Inflammatory macrophage treated with lipopolysaccharide for 1 hour (primary cell): ENCODE data around the gene BPIFB2.
"Not testable (repeated sequence)": the region's sequence is repeated elsewhere in the genome, so short reads cannot be mapped to it uniquely, and the experiment has no call there.

Source experiments
- DNase-seq, 2 donors: peaks; one replicate each; pipeline ENCODE4 v3.0.0-alpha.2; 2020 to 2022

Gene BPIFB2

DNA sequence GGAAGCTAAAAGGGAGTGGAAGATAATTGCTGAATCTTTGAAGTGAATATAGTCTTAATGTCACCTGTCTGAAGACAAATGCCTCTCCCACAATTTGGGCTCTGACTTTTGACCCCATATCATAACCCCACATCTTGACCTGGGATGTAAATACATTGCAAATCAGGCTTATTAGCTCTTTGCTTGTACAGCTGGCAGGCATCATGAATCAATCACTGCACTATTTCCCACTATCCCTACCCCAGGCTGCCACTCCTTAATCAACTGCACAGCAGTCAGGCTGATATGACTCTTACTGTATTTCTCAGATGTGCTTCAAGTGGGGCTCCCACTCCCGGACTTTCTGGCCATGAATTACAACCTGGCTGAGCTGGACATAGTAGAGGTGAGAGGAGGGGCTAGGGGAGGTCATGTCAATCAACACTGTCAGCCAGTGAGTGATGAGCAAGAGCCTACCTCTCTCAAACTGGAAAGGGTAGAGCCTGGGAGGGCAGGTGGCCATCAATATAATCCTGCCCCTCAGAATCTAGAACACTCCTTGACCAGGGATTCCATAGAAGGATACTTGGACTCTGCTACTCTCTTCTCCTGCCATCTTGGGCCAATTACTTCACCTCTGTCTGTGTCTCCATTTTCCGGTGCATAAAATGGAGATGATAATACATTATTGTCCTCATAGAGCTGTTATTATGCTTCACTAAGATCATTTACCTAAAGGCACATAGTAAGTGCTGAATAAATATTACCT, 35.7 kb downstream of the BPIFB2 start:
- no peak for DNase-seq

GRCh38 chr20:33043731-33044181, 36.3 kb downstream of the BPIFB2 start:
- no peak for DNase-seq

- DNase-seq, result not testable (repeated sequence)
Measured at GRCh38 chr20:33045129-33045721, 37.7 kb downstream of the BPIFB2 start.

DNA sequence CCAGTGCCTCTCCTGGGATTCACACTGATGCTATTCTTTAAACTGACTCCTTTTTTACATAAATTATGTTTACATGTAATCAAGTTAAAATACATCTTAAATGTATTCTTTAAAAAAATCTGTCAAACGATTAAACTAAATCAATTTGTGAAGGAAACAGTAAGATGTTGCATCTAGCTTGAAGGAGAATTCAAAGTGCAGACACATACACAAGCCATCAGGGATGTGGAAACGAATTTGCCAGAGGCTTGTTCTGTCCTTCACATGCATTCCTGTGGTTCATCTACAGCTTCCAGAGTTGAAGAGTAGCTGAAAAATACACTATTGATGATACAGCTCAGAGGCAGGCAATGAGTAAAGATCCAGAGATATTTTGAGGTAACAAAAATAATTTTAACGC, 38.9 kb downstream of the BPIFB2 start:
- no peak for DNase-seq

DNA sequence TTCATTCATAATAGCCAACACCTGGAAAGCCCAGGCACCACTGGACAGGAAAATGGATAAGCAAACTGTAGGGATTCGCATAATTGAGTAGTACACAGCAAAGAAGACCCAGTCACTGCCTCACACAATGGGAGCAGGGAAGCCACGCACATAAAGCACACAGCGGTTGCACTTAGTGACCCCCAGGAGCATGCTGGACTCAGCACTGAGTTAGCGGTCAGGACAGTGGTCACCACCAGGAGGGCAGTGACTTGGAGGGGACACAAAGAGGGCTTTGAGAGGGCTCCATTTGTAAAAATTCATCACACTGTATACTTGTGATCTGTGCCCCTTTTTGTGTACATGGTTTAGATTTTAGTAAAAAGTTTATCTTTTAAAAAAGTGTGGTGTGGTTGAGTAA, 43.8 kb downstream of the BPIFB2 start:
- no peak for DNase-seq

DNA sequence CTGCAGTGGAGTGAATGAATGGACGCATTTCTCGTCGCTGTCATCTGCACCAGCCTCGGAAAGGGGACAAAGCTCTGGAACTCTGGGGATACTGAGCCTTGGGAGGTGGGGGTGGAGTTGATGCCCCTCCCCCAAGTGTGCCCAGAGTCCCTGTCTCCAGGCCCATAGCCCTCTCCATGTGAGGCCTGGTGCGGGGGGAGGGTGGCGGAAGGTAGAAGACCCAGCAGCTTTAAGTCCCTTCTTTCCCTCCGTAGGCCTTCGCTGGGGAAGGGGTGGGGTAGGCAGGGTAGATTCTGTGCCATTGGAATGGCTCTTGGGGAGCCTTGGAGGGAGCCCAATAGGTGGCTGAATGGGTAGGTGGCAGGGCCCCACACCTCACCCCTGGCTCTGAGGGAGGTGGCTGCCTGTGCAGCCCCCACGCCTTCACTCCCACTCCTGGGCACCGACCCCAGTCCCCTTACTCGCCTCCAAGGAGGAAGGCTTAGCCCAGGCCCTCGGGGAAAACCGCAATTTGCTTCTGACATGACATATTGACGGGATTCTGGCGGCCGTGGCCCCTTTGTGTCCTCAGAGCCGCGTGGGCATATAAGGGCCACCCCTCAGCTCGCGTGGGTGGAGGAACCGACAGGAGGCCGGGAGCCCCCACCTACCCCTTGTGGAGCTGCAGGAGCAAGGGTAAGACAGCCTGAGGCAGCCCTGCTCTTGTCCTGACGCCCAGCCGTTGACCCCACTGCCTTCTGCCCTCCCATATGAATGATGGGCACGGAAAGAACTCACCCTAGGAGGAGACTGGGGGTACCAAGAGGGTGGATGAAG, 46.0 kb downstream of the BPIFB2 start, which contains the start of gene BPIFB3:
Gene BPIFB3, plus strand, starts transcription at position 613 of the 816 bp plus-strand sequence. CDS start 1,533 bp downstream, outside the sequence.
- DNase-seq, result no peak

GRCh38 chr20:33054381-33054780, 46.9 kb downstream of the BPIFB2 start:
- no peak for DNase-seq

DNA sequence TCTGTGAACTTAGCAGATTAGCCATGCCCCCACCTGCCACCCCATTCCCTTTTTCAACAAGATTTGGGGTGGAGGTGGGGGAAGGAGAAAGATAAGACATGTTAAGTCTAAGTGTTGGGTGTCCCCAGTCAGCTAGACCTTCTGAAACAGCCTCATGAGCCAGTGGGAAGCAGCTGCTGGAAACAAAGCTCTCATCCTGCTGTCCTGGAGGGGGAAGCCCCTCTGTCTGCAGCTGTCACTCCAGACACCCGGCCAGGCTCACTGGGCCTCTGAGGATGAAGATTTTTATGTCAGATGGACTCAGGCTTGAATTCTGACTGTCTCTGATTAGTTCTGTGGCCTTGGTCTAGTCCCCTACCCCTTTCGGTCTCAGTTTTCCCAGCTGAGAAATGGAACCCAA, 47.3 kb downstream of the BPIFB2 start:
- DNase-seq, result no peak

DNA sequence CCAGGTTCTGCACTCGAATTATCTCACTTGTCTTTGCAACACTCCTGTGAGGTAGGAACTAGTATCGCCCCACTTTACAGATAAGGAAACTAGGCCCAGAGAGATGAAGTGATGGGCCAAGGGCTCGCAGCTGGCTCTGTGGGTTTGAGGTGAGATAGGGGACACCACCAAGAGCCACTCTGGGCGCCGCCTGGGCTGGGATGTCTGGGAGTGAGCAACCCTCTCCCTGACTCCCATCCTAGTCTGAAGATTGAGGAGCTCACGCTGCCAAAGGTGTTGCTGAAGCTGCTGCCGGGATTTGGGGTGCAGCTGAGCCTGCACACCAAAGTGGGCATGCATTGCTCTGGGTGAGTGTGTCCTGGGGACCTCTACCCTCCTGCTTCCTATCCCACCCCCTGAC, 51.6 kb downstream of the BPIFB2 start:
- DNase-seq, result no peak

DNA sequence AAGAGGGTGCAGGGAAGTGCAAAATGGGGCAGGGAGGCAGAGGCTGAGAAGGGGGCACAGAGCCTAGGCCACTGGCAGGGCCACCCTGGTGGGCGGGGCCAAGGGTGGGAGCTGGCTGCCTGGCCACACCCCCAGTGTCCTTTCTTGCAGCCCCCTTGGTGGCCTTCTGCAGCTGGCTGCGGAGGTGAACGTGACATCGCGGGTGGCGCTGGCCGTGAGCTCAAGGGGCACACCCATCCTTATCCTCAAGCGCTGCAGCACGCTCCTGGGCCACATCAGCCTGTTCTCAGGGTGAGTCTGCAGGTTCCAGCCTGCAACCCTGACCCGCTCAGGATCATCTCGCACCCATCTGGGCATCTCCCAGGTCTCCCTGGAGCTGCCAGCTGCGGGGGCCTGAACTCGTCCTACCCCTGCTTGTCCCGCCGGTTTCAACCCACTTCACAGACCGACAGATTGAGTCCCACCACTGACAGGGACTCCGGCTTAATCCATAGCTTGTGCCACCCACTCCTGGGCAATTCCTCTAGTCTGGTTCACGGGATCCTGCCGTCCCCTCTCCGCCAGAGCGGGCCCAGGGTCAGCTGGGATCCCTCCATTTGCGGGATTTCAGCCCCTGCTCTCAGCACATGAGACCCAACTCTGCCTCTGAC, 52.4 kb downstream of the BPIFB2 start:
- no peak for DNase-seq

- DNase-seq, result no peak
Measured at GRCh38 chr20:33061658-33062028, 54.1 kb downstream of the BPIFB2 start.

DNA sequence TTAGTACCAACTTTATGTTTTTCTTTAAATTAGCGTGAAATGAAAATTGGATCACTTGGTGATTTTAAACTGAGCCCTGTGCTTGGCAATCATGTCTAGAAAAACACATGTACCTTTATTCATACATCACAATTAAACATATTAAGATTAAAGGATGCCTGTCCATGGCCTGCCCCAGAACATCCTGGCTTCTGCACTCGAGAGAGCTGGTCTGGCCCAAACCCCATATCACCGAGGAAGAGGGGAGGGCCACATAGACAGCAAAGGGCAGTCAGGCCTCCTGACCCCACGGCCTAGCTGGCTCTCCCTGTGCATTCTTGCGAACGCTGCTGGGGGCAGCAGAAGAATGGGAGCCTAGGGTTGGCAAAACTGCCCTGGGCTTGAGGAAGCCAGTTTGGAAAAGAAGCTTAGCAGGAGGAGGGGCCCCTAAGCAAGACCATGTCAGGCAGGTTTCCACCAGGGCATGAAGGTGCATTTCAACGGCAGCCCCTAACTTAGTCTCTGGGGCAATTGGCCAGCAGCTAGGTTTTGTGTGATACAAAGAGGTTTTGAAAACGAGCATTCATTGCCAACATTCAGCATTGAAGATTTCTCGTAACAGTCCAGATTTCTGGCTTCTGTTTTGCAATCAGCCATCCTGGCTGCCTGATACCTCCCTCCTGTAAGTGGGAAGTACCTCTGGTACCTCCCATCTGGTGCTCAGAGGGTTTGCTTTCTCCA, 54.8 kb downstream of the BPIFB2 start:
- DNase-seq, result no peak

- DNase-seq, result no peak
Measured at GRCh38 chr20:33062825-33063149, 55.3 kb downstream of the BPIFB2 start.

DNA sequence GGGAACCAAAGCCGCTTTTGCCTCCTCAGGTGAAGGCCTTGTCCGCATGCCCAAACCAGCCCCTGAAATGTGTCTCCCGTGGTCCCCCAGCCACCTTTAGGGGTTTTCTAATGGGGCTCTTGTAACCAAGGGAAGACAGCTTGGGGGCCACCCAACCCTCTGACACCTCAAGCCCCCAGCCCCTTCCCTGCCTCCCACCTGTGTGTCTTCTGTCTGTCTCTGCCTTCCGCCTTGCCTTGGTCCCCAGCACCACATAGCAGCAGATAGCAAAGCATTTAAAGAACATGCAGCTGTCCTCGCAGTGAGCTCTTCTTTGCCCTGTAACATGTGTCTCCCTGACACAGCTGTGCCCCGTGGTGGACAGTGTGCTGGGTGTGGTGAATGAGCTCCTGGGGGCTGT, 55.8 kb downstream of the BPIFB2 start:
- DNase-seq, result no peak

DNA sequence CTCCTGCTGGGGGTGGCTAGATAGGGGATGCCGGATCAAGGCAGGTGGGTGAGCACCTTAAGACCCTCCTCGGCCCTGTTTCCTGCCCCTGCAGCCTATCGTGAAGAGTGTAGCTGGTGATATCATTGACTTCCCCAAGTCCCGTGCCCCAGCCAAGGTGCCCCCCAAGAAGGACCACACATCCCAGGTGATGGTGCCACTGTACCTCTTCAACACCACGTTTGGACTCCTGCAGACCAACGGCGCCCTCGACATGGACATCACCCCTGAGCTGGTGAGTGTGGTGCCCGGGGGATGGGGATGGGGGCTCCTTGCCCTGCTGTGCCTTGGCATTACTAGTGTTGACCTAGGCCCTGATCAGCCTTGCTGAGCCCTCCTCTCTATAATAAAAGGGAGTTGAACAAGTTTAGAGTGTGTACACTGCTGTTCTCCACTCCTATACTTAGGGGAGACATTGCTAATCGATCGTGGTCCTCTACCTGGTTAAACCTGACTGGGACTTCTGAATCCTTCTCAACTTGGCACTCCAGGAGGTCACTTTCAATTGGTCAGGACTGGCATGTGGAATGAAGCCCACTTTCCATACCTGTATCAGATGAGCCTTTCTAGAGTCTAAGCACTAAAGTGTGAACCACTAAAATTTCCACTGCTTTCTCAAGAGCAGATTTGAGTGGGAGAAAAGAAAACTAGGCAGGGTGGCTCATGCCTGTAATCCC, 57.2 kb downstream of the BPIFB2 start:
- no peak for DNase-seq

DNA sequence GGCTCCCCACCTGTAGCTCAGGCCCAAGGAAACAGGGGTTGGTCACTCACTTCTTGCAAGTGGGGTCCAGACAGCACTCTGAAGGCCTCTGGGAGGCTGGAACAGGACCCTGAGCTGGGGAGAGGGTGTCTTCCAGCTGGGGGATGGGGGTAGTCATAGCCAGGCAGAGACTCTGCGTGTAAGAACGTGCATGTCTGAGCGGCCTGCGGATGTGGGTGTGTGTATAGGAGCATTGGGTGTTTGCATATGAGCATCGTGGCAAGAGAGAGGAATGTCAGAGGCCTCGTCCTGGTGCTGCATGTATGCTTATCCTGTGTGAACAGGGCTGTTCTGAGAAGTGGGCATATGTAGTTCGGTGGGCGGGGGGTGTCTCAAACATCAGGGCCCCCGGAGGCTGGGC, 58.3 kb downstream of the BPIFB2 start:
- no peak for DNase-seq

DNA sequence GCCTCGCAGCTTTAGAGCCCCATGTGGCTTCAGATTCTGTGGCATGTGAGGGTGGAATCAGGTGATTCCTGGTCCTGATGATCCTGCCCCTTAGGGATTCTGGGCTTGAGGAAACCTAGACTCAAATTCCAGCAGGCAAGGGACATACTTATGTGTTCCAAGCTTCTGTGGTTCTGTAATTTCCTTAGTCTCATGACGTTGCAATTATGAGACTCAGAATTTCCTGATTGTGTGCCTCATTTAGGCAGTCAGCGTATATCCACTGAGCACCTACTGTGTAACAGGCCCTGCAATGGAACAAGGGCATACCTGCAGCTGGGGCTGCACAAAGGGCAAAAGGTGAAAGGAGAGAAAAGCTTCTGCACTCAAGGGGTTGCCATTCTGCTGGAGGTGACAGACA, 60.3 kb downstream of the BPIFB2 start:
- no peak for DNase-seq

GRCh38 chr20:33068251-33068939, 60.9 kb downstream of the BPIFB2 start:
- DNase-seq, result no peak

DNA sequence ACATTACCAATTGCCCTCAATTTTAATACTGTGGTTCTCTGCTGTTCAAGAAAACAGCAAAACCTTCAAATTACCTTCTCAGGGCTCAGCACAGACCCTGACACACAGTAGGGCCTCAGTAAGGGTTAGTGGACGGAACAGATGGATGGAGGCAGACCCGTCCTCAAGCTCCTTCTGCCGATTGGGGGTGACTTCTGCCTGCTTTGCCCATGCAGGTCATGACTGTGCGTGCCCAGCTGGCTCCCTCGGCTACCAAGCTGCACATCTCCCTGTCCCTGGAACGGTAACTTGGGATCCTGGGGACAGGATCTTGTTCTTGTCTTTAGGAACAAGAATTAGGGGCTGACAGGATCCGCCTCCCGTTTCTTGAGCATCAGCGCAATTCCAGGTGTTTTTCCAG, 62.2 kb downstream of the BPIFB2 start:
- DNase-seq, result no peak

DNA sequence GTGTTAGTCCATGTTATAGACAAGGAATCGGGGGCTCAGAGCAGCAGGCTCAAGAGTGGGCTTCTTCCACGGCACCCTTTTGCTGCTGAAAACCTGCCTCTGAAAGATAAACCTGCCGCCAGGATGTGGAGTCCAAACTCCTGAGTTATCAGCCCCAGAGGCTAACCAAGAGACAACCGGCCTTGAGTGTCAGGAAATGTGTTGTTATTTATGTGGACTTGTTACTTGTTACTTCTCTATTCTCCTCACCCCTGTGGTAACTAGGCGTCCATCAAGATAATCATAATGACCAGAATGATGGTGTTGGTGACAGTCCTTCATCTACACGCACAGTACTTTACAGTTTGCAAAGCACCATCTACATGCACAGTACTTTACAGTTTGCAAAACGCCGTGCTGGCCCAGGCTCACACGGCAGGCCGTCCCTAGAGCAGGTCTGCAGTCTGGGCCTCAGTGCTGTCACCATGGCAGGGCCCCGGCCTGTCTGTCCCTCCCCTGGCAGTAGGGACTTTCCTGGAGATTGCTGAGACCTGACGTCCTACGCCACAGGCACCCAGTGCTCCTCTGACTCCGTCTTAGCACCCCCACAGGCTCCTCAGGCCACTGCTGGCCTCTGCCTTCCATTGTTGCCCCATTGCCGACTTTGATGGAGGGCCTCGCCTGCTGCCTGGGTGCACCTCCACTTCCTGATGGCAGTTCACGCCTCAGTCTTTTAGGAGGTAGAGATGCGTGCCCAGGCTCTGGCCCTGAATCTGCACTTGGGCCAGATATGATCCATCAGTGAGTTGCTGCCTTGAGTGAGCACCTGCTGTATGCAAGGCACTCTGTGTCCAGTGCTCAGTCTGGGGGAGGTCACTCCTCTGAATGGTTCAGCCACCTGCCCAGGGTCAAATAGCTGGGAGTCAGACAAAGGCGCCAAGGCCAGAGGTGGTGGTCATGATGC, 62.9 kb downstream of the BPIFB2 start:
- DNase-seq, result no peak
